Stomach (tissue), 9 donors: ENCODE measurements around the gene KLHL29. TPM values are rescaled to one million over a fixed set of nuclear protein-coding genes. Genes with fewer than 3 reads are reported as not detected.

Experiments used
- DNase-seq, 2 donors: peaks; one replicate each; pipeline versions ENCODE4 v3.0.0 to v3.0.0-alpha.2; 2013 to 2019
- H3K27ac ChIP-seq, 5 donors: fragments of 200-600 bp in 4 of 5; sonication (generic) in 4 of 5; one replicate each; pipeline ENCODE4 v1.5.1; 2013 to 2019; ENCODE audit warnings: mild to moderate bottlenecking in 1 of 5, moderate library complexity in 1 of 5
- H3K27me3 ChIP-seq, 3 donors: fragments of 200-600 bp; sonication (generic); one replicate each; pipeline ENCODE4 v1.5.1; 2017 to 2019; ENCODE audit warnings: mixed run types in 1 of 3
- H3K36me3 ChIP-seq, 4 donors: fragments of 200-600 bp; sonication (generic); 1 replicate in 3 of 4; 2 replicates in 1 of 4; pipeline ENCODE4 v1.5.1; 2016 to 2019
- H3K4me1 ChIP-seq, 4 donors: fragments of 200-600 bp; sonication (generic); one replicate each; pipeline ENCODE4 v1.5.1; 2016 to 2019
- H3K4me3 ChIP-seq, 4 donors: fragments of 200-600 bp; sonication (generic) in 3 of 4; one replicate each; pipeline ENCODE4 v1.5.1; 2016 to 2019; ENCODE audit warnings: mild to moderate bottlenecking in 1 of 4
- H3K9me3 ChIP-seq, 4 donors: fragments of 200-600 bp; sonication (generic); one replicate each; pipeline ENCODE4 v1.5.1; 2016 to 2019
- CTCF ChIP-seq, 7 experiments: fragments of 450-650 bp in 4 of 7; fragments of 200-600 bp in 3 of 7; sonication (generic) in 3 of 7; IDR thresholded peaks; one replicate each; pipeline ENCODE4 v1.5.1; 2016 to 2019; ENCODE audit warnings: antibody characterized with exemption in 7 of 7, control low read depth in 2 of 7, mild to moderate bottlenecking in 1 of 7
- EP300 ChIP-seq: sonication (generic); formaldehyde crosslinking; IDR thresholded peaks from one replicate; pipeline ENCODE4 v1.6.1; 2017; ENCODE audit warnings: antibody characterized with exemption
- POLR2A ChIP-seq, 4 donors: fragments of 450-650 bp; IDR thresholded peaks; one replicate each; pipeline ENCODE4 v1.6.1; 2016; ENCODE audit warnings: antibody characterized with exemption in 4 of 4, control low read depth in 2 of 4, mild to moderate bottlenecking in 1 of 4, moderate library complexity in 1 of 4
- POLR2AphosphoS5 ChIP-seq, 3 donors: sonication (generic); formaldehyde crosslinking; IDR thresholded peaks; one replicate each; pipeline ENCODE4 v1.6.1; 2016; ENCODE audit warnings: antibody characterized with exemption in 3 of 3
- WGBS, 5 donors: extraction: QIAGEN DNeasy Blood & Tissue Kit in 3 of 5; methylation state at CpG; one replicate each; pipeline versions ENCODE4 v1.1.5 to v1.1.7; 2013 to 2018; 5-methylcytosine and 5-hydroxymethylcytosine counted together
- intact Hi-C: fragments of 100-400 bp; cut with DNase I; formaldehyde crosslinking; loops from one replicate; pipeline ENCODE4 v1.15.1; 2023; ENCODE audit warnings: low total_unique reads
- polyA plus RNA-seq, 3 donors: library from polyadenylated mRNA; stranded (reverse); fragments of 200-250 nt; gene quantifications; one replicate each; pipeline ENCODE4 v1.2.3, GENCODE V29; 2013
- total RNA-seq, 5 donors: library from RNA; depleted of rRNA; stranded (reverse); fragments of >200 nt; gene quantifications; one replicate each; pipeline versions ENCODE4 v1.1.0 to v1.2.3, GENCODE V29; 2014 to 2016
- donor health status: healthy with polysubstance abuse.
- donor health status: Bipolar disorder and iron deficiency.
- donor health status: healthy.

Gene KLHL29
- total and polyA plus RNA-seq, 8 donors, result under 0.01 to 6.6 (median 1.3) TPM

- Histone ChIP-seq H3K4me1 (peaks cover under 1 to 26% (median 12%) of the 10 kb centered on the region in 4 donors), H3K9me3 (no peaks in the 10 kb centered on the region), H3K36me3 (no peaks in the 10 kb centered on the region), H3K27ac (no peak overlapping the region), H3K27me3 (peaks cover 0 to 15% (median 6%) of the 10 kb centered on the region in 3 donors), H3K4me3 (no peak overlapping the region)
- no peak for DNase-seq
- TF ChIP-seq POLR2AphosphoS5 (IDR thresholded peaks at IDR 0.05), result no peak
- TF ChIP-seq EP300, result no peak
- TF ChIP-seq POLR2A (IDR thresholded peaks at IDR 0.05), result no peak
- WGBS, 5 donors, result 59 to 72% (median 62%) methylated on average over 8 to 9 of the region's 9 CpGs
- intact Hi-C loops, result no loop called here
Measured at GRCh38 chr2:23664066-23664788, 279.2 kb downstream of the KLHL29 start.

GRCh38 chr2:23666241-23666979 is 281.4 kb downstream of the KLHL29 start:
- H3K4me1 ChIP-seq, result peaks cover 6 to 40% (median 21%) of the 10 kb centered on the region in 4 donors
- TF ChIP-seq EP300 (no peak), POLR2AphosphoS5 (IDR thresholded peaks at IDR 0.05) (no peak), CTCF (IDR thresholded peaks at IDR 0.05) (no peak), POLR2A (IDR thresholded peaks at IDR 0.05) (no peak)
- no peak for DNase-seq
- intact Hi-C loops, result no loop called here
- no peak overlapping the region for H3K27ac ChIP-seq
- H3K9me3 ChIP-seq, result no peaks in the 10 kb centered on the region
- H3K36me3 ChIP-seq, result no peaks in the 10 kb centered on the region
- no peak overlapping the region for H3K4me3 ChIP-seq
- WGBS, 5 donors, result 85 to 91% (median 89%) methylated on average over 12 of the region's 12 CpGs
- H3K27me3 ChIP-seq, result peaks cover 0 to 15% (median 6%) of the 10 kb centered on the region in 3 donors

GRCh38 chr2:23666980-23667357 is 282.0 kb downstream of the KLHL29 start:
- Histone ChIP-seq H3K4me3 (no peak overlapping the region), H3K27me3 (peaks cover 0 to 15% (median 6%) of the 10 kb centered on the region in 3 donors), H3K4me1 (peaks cover 6 to 40% (median 21%) of the 10 kb centered on the region in 4 donors), H3K36me3 (no peaks in the 10 kb centered on the region), H3K27ac (no peak overlapping the region), H3K9me3 (no peaks in the 10 kb centered on the region)
- intact Hi-C loops, result no loop called here
- WGBS, 5 donors, result 92 to 97% (median 94%) methylated on average over 7 of the region's 7 CpGs
- TF ChIP-seq POLR2AphosphoS5 (IDR thresholded peaks at IDR 0.05), result no peak
- no peak for TF ChIP-seq CTCF (IDR thresholded peaks at IDR 0.05)
- TF ChIP-seq POLR2A (IDR thresholded peaks at IDR 0.05), result no peak
- no peak for DNase-seq

- 79 to 92% (median 83%) methylated on average over 7 to 12 of the region's 12 CpGs for WGBS, 5 donors
- intact Hi-C loops, result no loop called here
- Histone ChIP-seq H3K27ac (peak overlapping the region in 2 of 5 donors; percentile 52 to 82), H3K36me3 (no peaks in the 10 kb centered on the region), H3K4me3 (no peak overlapping the region), H3K4me1 (peaks cover 6 to 30% (median 17%) of the 10 kb centered on the region in 4 donors), H3K9me3 (no peaks in the 10 kb centered on the region), H3K27me3 (no peaks in the 10 kb centered on the region)
- no peak for DNase-seq
- TF ChIP-seq CTCF (IDR thresholded peaks at IDR 0.05) (no peak), EP300 (no peak), POLR2A (IDR thresholded peaks at IDR 0.05) (no peak), POLR2AphosphoS5 (IDR thresholded peaks at IDR 0.05) (no peak)
Measured at GRCh38 chr2:23668756-23669304, 283.9 kb downstream of the KLHL29 start.
